H4 (cell line): Measurements from ENCODE around the gene C10orf71. TPM values are rescaled to one million over a fixed set of nuclear protein-coding genes. Genes with fewer than 3 reads are reported as not detected.

Source experiments
- DNase-seq: peaks from one replicate; pipeline ENCODE4 v3.0.0-alpha.2; 2015; ENCODE audit warnings: low spot score
- total RNA-seq: library from RNA; depleted of rRNA; stranded (reverse); fragments of >200 nt; shearing (Covaris generic); gene quantifications from 2 replicates; pipeline ENCODE4 v1.2.3, GENCODE V29; 2014

Gene C10orf71
- total RNA-seq, 1 experiment from 2014 or later = not detected

GRCh38 chr10:49292565-49293207 lies 6.3 kb upstream of the C10orf71 start:
- DNase-seq = no peak

- DNase-seq = no peak
Observed at GRCh38 chr10:49293208-49293603, 5.8 kb upstream of the C10orf71 start.

DNA sequence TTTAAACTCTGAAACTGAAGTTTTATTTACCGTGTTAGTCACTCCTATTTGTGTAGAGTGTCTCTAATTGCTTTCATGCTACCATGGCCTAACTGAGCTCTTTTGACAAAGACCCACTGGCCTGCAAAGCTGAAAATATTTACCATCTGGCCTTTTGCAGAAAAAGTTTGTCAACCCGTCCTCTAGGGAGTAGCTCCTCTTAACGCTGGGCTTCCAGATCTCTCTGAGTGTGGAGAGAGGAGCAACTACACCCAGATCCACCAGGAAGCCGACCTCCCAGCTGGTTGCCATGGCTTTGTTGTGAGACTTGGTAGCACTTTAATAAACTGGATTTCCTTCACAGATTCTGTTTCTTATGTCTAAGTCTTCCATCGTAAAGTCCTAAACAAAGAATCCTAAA lies 4.2 kb upstream of the C10orf71 start:
- no peak for DNase-seq

DNA sequence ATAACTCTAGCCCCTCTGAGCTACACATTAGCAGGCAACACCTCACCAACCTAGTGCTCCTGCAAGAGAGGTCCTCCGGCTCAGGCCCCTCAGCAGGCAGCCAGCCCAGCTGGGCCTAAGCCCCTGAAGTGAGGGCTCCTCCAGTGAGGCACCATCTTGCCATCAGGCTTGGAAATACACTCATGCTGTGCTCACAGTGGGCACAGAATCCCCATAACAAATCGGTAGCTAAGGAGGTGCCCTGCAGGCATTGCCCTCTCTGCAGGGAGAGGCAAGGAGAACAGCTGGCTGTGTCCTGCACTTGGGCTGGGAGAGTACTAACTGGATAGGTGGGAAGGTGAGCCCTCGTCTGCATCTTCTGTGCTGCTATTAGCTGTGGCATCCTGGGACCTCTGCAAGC lies 3.7 kb upstream of the C10orf71 start:
- DNase-seq = no peak

- DNase-seq = no peak
Observed at GRCh38 chr10:49296382-49296781, 2.6 kb upstream of the C10orf71 start.

DNA sequence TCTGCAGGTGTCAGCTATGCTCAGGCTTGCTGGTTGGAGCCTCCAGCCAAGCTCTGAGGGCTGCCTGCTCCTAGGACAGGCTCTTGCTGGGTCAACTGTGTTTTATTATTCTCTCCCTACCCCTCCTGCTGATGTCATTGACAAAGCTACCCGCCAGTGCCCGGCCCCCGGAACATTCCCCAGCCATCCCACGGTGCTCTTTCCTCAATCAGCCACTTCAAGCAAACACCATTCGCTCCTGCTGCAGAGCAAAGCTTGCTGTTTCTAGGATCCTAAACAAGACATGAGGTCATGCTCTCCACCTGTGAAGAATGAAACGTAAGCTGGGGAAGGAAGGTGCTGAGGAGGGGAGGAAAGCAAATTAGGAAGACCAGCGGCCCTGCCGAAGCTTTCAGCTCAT lies 2.1 kb upstream of the C10orf71 start:
- DNase-seq = no peak

GRCh38 chr10:49297818-49298670 lies 926 bp upstream of the C10orf71 start:
- DNase-seq = no peak

- no peak for DNase-seq
Observed at GRCh38 chr10:49298671-49298982, 343 bp upstream of the C10orf71 start.

DNA sequence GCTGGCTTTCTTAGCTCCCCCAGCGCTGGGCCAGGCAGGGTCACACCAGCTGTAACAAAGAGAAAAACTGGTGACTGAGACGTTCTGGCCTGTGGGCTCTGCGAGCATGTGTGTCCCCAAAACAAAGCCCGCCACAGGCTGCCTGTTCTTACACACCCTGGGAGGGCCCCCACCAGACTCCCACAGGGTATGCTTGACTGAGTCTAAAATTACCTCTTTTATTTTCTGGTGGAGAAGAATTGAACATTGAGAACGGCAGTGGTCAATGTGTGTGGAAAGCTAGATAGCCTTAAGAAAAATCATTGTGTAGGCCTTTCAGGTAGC lies 808 bp downstream of the C10orf71 start:
- DNase-seq = no peak

- no peak for DNase-seq
Observed at GRCh38 chr10:49300140-49300974, 1.4 kb downstream of the C10orf71 start.

GRCh38 chr10:49301302-49301701 lies 2.3 kb downstream of the C10orf71 start:
- no peak for DNase-seq

GRCh38 chr10:49302088-49302487 lies 3.1 kb downstream of the C10orf71 start:
- DNase-seq = no peak

DNA sequence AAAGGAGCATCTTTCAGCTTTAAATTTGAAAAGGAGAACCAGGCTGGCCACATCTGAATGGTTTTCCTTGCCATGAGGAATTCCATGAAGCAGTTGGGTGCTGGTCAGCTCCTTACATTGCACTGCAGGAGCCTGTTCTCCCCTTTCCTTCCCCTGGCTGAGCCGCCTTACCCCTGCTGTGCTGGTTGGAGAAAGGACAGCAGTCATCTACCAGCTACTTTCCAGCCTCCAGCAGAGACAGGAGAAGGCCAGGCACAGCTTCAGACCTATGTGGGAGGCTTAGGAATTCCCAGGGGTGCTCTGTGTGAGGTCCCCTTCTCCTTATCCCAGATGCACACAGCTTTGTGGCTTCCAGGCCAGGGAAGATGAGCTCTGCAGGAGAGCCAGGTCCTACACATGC lies 4.7 kb downstream of the C10orf71 start:
- DNase-seq = no peak

DNA sequence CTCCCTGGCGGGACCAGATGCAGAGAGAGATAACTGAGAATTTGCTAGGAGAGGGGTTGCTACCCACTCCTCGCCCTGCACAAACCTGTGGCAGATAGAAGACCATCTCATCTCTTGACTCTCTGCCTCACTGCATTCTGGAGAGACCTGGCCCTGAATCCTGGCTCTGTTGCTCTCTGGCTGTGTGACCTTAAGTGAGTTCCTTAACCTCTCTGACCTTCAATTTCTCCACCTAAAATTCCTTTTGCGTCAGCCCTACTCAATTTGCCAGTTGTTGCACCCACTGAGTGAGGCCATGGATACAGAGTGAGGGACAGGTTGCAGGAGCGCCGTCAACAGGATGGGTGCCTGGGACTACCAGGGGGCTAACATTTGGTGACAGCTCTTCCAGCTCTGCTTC lies 5.2 kb downstream of the C10orf71 start:
- DNase-seq = no peak

- DNase-seq = no peak
Observed at GRCh38 chr10:49307921-49308320, 9.0 kb downstream of the C10orf71 start.

GRCh38 chr10:49308881-49309280 lies 9.9 kb downstream of the C10orf71 start:
- no peak for DNase-seq

- DNase-seq = no peak
Observed at GRCh38 chr10:49309691-49310411, 10.9 kb downstream of the C10orf71 start.

- DNase-seq = no peak
Observed at GRCh38 chr10:49310460-49310859, 11.5 kb downstream of the C10orf71 start.

GRCh38 chr10:49310901-49311554 lies 12.1 kb downstream of the C10orf71 start:
- no peak for DNase-seq

DNA sequence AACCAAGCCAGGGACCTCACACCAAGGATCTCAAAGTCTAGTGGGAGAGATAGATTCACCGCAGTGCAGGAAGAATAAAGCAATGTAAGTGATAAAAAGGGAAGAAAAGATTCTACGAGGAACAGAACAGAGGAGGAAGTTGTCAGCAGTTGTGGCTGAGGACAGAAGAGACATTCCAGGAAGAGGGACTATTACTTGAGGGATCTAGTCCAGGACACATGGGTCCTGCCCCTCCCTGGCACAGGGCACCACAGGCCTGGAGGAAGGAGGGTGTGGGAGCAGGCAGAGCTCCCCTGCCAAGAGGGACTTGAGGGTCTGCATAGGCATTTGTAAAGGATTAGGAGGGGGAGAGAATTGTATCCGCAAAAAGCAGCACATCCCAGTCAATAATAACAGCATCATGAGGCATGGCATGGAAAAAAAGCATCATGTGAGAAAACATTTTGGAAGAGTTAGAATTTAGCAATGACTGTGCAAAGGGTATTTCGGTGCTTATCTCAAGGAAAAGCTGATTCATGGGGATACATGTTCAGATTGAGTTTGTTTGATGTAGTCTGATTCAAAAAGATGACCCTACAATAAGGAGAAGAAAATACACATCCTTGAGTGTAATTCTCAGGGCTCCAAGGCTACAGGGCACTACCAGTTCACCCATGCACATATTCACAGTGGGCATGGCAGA lies 12.7 kb downstream of the C10orf71 start:
- DNase-seq = no peak

GRCh38 chr10:49312246-49312869 lies 13.4 kb downstream of the C10orf71 start:
- no peak for DNase-seq
